Hepatocyte (in vitro differentiated cells): ENCODE data around the gene CORIN. TPM values are rescaled to one million over a fixed set of nuclear protein-coding genes. Genes with fewer than 3 reads are reported as not detected.

Source experiments
- DNase-seq: peaks from one replicate; pipeline ENCODE4 v3.0.0-alpha.2; 2016; ENCODE audit warnings: low spot score
- H2AFZ ChIP-seq: fragments of 200-600 bp; sonication (generic); 2 replicates; pipeline ENCODE4 v1.6.0; 2016; ENCODE audit warnings: antibody characterized with exemption, mild to moderate bottlenecking
- H3K27ac ChIP-seq: fragments of 200-600 bp; sonication (generic); 2 replicates; pipeline ENCODE4 v1.5.1; 2016; ENCODE audit warnings: mild to moderate bottlenecking
- H3K27me3 ChIP-seq: fragments of 200-600 bp; sonication (generic); 2 replicates; pipeline ENCODE4 v1.6.1; 2016
- H3K36me3 ChIP-seq: fragments of 200-600 bp; sonication (generic); replicated peaks from 2 replicates; pipeline ENCODE4 v1.5.1; 2016; ENCODE audit warnings: low read depth; ENCODE audit not compliant: insufficient read depth
- H3K4me1 ChIP-seq: fragments of 200-600 bp; sonication (generic); 2 replicates; pipeline ENCODE4 v1.5.1; 2016; ENCODE audit warnings: mild to moderate bottlenecking, moderate library complexity; ENCODE audit not compliant: insufficient read depth
- H3K4me2 ChIP-seq: fragments of 200-600 bp; sonication (generic); 2 replicates; pipeline ENCODE4 v1.6.0; 2016
- H3K4me3 ChIP-seq: fragments of 200-600 bp; sonication (generic); 2 replicates; pipeline ENCODE4 v1.5.1; 2016; ENCODE audit warnings: mild to moderate bottlenecking
- H3K79me2 ChIP-seq: fragments of 200-600 bp; sonication (generic); 2 replicates; pipeline ENCODE4 v1.6.0; 2017; ENCODE audit warnings: mild to moderate bottlenecking
- H3K9me2 ChIP-seq: fragments of 200-600 bp; sonication (generic); replicated peaks from 2 replicates; pipeline ENCODE4 v1.6.0; 2017; ENCODE audit warnings: mild to moderate bottlenecking; ENCODE audit not compliant: insufficient read depth
- H3K9me3 ChIP-seq: fragments of 200-600 bp; sonication (generic); 2 replicates; pipeline ENCODE4 v1.5.1; 2016; ENCODE audit warnings: low read depth, mild to moderate bottlenecking
- H4K20me1 ChIP-seq: fragments of 200-600 bp; sonication (generic); 2 replicates; pipeline ENCODE4 v1.6.0; 2016; ENCODE audit warnings: mild to moderate bottlenecking; ENCODE audit not compliant: insufficient read depth, poor library complexity, severe bottlenecking
- CTCF ChIP-seq: fragments of 200-600 bp; sonication (generic); IDR thresholded peaks from 2 replicates; pipeline ENCODE4 v1.5.1; 2016; ENCODE audit warnings: antibody characterized with exemption, mild to moderate bottlenecking; ENCODE audit not compliant: poor library complexity
- EZH2 ChIP-seq: fragments of 200-600 bp; sonication (generic); IDR thresholded peaks from 2 replicates; pipeline ENCODE4 v1.6.1; 2016; ENCODE audit warnings: antibody characterized with exemption, mild to moderate bottlenecking, borderline replicate concordance
- EZH2phosphoT487 ChIP-seq: fragments of 200-600 bp; sonication (generic); IDR thresholded peaks from one replicate; pipeline ENCODE4 v1.6.1; 2018; ENCODE audit warnings: antibody characterized with exemption, mild to moderate bottlenecking, low read depth, moderate library complexity; ENCODE audit not compliant: unreplicated experiment, severe bottlenecking
- WGBS: methylation state at CpG from one replicate; pipeline ENCODE4 v1.1.6; 2016; ENCODE audit warnings: low lambda C conversion rate; ENCODE audit errors: missing lambda C conversion rate; 5-methylcytosine and 5-hydroxymethylcytosine counted together
- polyA plus RNA-seq: library from polyadenylated mRNA; unstranded; fragments of >200 nt; fragmentation: Nextera tagmentation; extraction: Ambion mirVana; gene quantifications from 2 replicates; pipeline ENCODE4 v1.2.1, GENCODE V29; 2016
- total RNA-seq: library from RNA; depleted of rRNA; stranded (reverse); fragments of >200 nt; gene quantifications from 2 replicates; pipeline ENCODE4 v1.2.3, GENCODE V29; 2014

Gene CORIN
- total and polyA plus RNA-seq, 2 experiments from 2014 or later: 0.13 to 0.40 TPM

- no peak for TF ChIP-seq EZH2phosphoT487
- no peak for TF ChIP-seq CTCF
- no peak for TF ChIP-seq EZH2
- no peak for DNase-seq
- H4K20me1 ChIP-seq: no peaks in the 10 kb centered on the region
- H3K27me3 ChIP-seq: no peaks in the 10 kb centered on the region
- 97% methylated on average over 2 of the region's 2 CpGs for WGBS
- no peaks in the 10 kb centered on the region for H3K9me2 ChIP-seq
- H2AFZ ChIP-seq: no peak overlapping the region
- no peaks in the 10 kb centered on the region for H3K79me2 ChIP-seq
- no peak overlapping the region for H3K4me3 ChIP-seq
- no peaks in the 10 kb centered on the region for H3K36me3 ChIP-seq
- H3K4me1 ChIP-seq: no peaks in the 10 kb centered on the region
- H3K4me2 ChIP-seq: no peak overlapping the region
- H3K9me3 ChIP-seq: no peaks in the 10 kb centered on the region
- H3K27ac ChIP-seq: no peak overlapping the region
Observed at GRCh38 chr4:47848041-47848440, 10.2 kb upstream of the CORIN start.

DNA sequence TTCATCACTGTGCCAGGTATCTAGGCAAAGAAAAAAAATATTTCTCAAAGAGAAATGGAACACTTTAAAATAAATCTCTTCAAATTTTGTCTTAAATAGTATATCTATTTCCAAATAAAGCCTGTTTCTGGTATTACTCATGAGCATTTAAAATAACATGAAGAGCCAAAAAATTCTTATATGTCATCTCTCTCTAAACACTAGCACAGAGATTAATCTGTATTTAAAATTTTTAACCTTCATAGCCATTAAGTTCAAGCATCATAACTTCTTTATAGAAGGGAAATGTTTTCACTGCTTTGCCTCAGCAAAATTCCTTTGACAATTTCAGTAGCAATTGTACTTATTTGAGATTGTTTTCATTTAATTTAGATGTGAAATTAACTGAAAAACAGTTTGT is 5.1 kb upstream of the CORIN start:
- Histone ChIP-seq H3K9me2 (no peaks in the 10 kb centered on the region), H3K79me2 (no peaks in the 10 kb centered on the region), H3K27ac (no peak overlapping the region), H3K36me3 (no peaks in the 10 kb centered on the region), H4K20me1 (no peaks in the 10 kb centered on the region), H3K4me1 (peaks cover 3% of the 10 kb centered on the region), H3K9me3 (no peaks in the 10 kb centered on the region), H3K4me2 (no peak overlapping the region), H3K4me3 (no peak overlapping the region), H2AFZ (no peak overlapping the region), H3K27me3 (no peaks in the 10 kb centered on the region)
- TF ChIP-seq EZH2phosphoT487 (no peak), EZH2 (no peak), CTCF (no peak)
- DNase-seq: no peak

DNA sequence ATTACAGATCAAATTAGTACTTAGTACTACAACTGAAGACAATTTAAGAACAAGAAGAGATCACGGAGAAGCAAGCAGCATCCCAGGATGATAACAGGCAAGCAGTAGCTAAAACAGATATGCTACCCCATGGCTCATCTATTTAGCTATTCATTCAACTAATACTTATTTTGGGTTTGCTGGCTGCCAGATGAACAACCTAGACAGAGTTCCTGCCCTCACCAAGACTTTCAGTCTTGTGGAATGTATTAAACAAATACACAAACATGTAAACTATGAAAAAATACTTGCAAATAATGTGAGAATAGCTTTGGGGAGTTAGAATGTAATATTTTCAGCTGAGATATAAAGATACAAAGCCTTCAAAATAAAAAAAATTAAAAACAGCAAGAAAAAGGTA is 2.4 kb upstream of the CORIN start:
- peaks cover 13% of the 10 kb centered on the region for H3K4me1 ChIP-seq
- H3K4me2 ChIP-seq: no peak overlapping the region
- no peaks in the 10 kb centered on the region for H3K9me2 ChIP-seq
- 86% methylated on average over 1 of the region's 1 CpG for whole genome bisulfite sequencing
- no peaks in the 10 kb centered on the region for H3K36me3 ChIP-seq
- no peaks in the 10 kb centered on the region for H4K20me1 ChIP-seq
- TF ChIP-seq CTCF: no peak
- TF ChIP-seq EZH2phosphoT487: no peak
- TF ChIP-seq EZH2: no peak
- DNase-seq: no peak
- no peak overlapping the region for H3K4me3 ChIP-seq
- H2AFZ ChIP-seq: no peak overlapping the region
- H3K9me3 ChIP-seq: no peaks in the 10 kb centered on the region
- no peaks in the 10 kb centered on the region for H3K79me2 ChIP-seq
- H3K27ac ChIP-seq: no peak overlapping the region
- no peaks in the 10 kb centered on the region for H3K27me3 ChIP-seq

GRCh38 chr4:47839259-47839658 is 1.4 kb upstream of the CORIN start:
- H3K9me3 ChIP-seq: no peaks in the 10 kb centered on the region
- TF ChIP-seq CTCF (peak; percentile 25), EZH2 (no peak)
- no peaks in the 10 kb centered on the region for H3K36me3 ChIP-seq
- peaks cover 13% of the 10 kb centered on the region for H3K4me1 ChIP-seq
- 82% methylated on average over 5 of the region's 5 CpGs for WGBS
- no peak overlapping the region for H3K27ac ChIP-seq
- no peak overlapping the region for H3K4me2 ChIP-seq
- H3K9me2 ChIP-seq: no peaks in the 10 kb centered on the region
- H3K4me3 ChIP-seq: no peak overlapping the region
- no peaks in the 10 kb centered on the region for H3K79me2 ChIP-seq
- H2AFZ ChIP-seq: no peak overlapping the region
- H3K27me3 ChIP-seq: no peaks in the 10 kb centered on the region
- DNase-seq: peak; percentile 31
- H4K20me1 ChIP-seq: no peaks in the 10 kb centered on the region
